ENCODE results near the gene RAB39B.
"Not testable (repeated sequence)": the region's sequence is repeated elsewhere in the genome, so short reads cannot be mapped to it uniquely, and the experiment has no call there.

The RAB39B gene

GRCh38 chrX:155235891-155236290 lies 28.4 kb downstream of the RAB39B start:
- no peak for TF ChIP-seq CTCF (IDR thresholded peaks at IDR 0.05; ENCODE audit: low read depth, low read length, missing control alignments)
- no peak overlapping the region for H3K4me3 ChIP-seq (replicated peaks; ENCODE audit: low read depth, low read length)
- no peak for DNase-seq (ENCODE audit: extremely low read depth, low read depth)

- no peak overlapping the region for H3K4me3 ChIP-seq (replicated peaks; ENCODE audit: low read depth, low read length)
- no peak for TF ChIP-seq CTCF (IDR thresholded peaks at IDR 0.05; ENCODE audit: low read depth, low read length, missing control alignments)
- no peak for DNase-seq (ENCODE audit: extremely low read depth, low read depth)
Measured at GRCh38 chrX:155231163-155231562, 33.1 kb downstream of the RAB39B start.

- no peak overlapping the region for H3K4me3 ChIP-seq (replicated peaks; ENCODE audit: low read depth, low read length)
- DNase-seq (ENCODE audit: extremely low read depth, low read depth), result no peak
- no peak for TF ChIP-seq CTCF (IDR thresholded peaks at IDR 0.05; ENCODE audit: low read depth, low read length, missing control alignments)
Measured at GRCh38 chrX:155225774-155226173, 38.5 kb downstream of the RAB39B start.

GRCh38 chrX:155223746-155224145 lies 40.5 kb downstream of the RAB39B start:
- not testable (repeated sequence) for H3K4me3 ChIP-seq (replicated peaks; ENCODE audit: low read depth, low read length)

GRCh38 chrX:155221351-155221750 lies 42.9 kb downstream of the RAB39B start:
- no peak for TF ChIP-seq CTCF (IDR thresholded peaks at IDR 0.05; ENCODE audit: low read depth, low read length, missing control alignments)
- H3K4me3 ChIP-seq (replicated peaks; ENCODE audit: low read depth, low read length), result no peak overlapping the region
- no peak for DNase-seq (ENCODE audit: extremely low read depth, low read depth)

More at GRCh38 chrX:155223746-155224145, 40.5 kb downstream of the RAB39B start:
- DNase-seq (ENCODE audit: extremely low read depth, low read depth), result not testable (repeated sequence)

GRCh38 chrX:155218777-155219176 lies 45.5 kb downstream of the RAB39B start:
- DNase-seq (ENCODE audit: extremely low read depth, low read depth), result no peak
- H3K4me3 ChIP-seq (replicated peaks; ENCODE audit: low read depth, low read length), result no peak overlapping the region
- no peak for TF ChIP-seq CTCF (IDR thresholded peaks at IDR 0.05; ENCODE audit: low read depth, low read length, missing control alignments)

GRCh38 chrX:155216940-155217440 lies 47.3 kb downstream of the RAB39B start:
- peak overlapping the region; percentile 66 for H3K4me3 ChIP-seq (replicated peaks; ENCODE audit: low read depth, low read length)
- no peak for TF ChIP-seq CTCF (IDR thresholded peaks at IDR 0.05; ENCODE audit: low read depth, low read length, missing control alignments)
- no peak for DNase-seq (ENCODE audit: extremely low read depth, low read depth)

Data from HFF-Myc (cell line).